ENCODE measurements around the gene BAZ2A.
"Not testable (repeated sequence)": the region's sequence is repeated elsewhere in the genome, so short reads cannot be mapped to it uniquely, and the experiment has no call there.

Gene BAZ2A

GRCh38 chr12:56602239-56602638, 27.9 kb downstream of the BAZ2A start:
- DNase-seq, result no peak
- in situ Hi-C loops (cut with MboI; ENCODE audit: low pct_unique_long_range_greater_than_20kb, low sequenced_read_pairs), result no loop called here

GRCh38 chr12:56601503-56601902, 28.6 kb downstream of the BAZ2A start:
- peak; percentile 28 for DNase-seq
- in situ Hi-C loops (cut with MboI; ENCODE audit: low pct_unique_long_range_greater_than_20kb, low sequenced_read_pairs), result no loop called here

- in situ Hi-C loops (cut with MboI; ENCODE audit: low pct_unique_long_range_greater_than_20kb, low sequenced_read_pairs), result no loop called here
Measured at GRCh38 chr12:56600753-56601152, 29.4 kb downstream of the BAZ2A start.

GRCh38 chr12:56599797-56600196, 30.3 kb downstream of the BAZ2A start:
- DNase-seq, result no peak
- in situ Hi-C loops (cut with MboI; ENCODE audit: low pct_unique_long_range_greater_than_20kb, low sequenced_read_pairs), result no loop called here

More at GRCh38 chr12:56600753-56601152, 29.4 kb downstream of the BAZ2A start:
- DNase-seq, result no peak

- in situ Hi-C loops (cut with MboI; ENCODE audit: low pct_unique_long_range_greater_than_20kb, low sequenced_read_pairs), result no loop called here
- no peak for DNase-seq
Measured at GRCh38 chr12:56599041-56599440, 31.1 kb downstream of the BAZ2A start.

- no peak for DNase-seq
- in situ Hi-C loops (cut with MboI; ENCODE audit: low pct_unique_long_range_greater_than_20kb, low sequenced_read_pairs), result no loop called here
Measured at GRCh38 chr12:56596815-56597214, 33.3 kb downstream of the BAZ2A start.

- in situ Hi-C loops (cut with MboI; ENCODE audit: low pct_unique_long_range_greater_than_20kb, low sequenced_read_pairs), result no loop called here
- DNase-seq, result peak; percentile 74
Measured at GRCh38 chr12:56593909-56594621, 36.1 kb downstream of the BAZ2A start.

- in situ Hi-C loops (cut with MboI; ENCODE audit: low pct_unique_long_range_greater_than_20kb, low sequenced_read_pairs), result no loop called here
- no peak for DNase-seq
Measured at GRCh38 chr12:56591961-56592360, 38.2 kb downstream of the BAZ2A start.

GRCh38 chr12:56591126-56591525, 39.0 kb downstream of the BAZ2A start:
- in situ Hi-C loops (cut with MboI; ENCODE audit: low pct_unique_long_range_greater_than_20kb, low sequenced_read_pairs), result no loop called here
- DNase-seq, result no peak

GRCh38 chr12:56590237-56590830, 39.8 kb downstream of the BAZ2A start:
- peak; percentile 61 for DNase-seq
- in situ Hi-C loops (cut with MboI; ENCODE audit: low pct_unique_long_range_greater_than_20kb, low sequenced_read_pairs), result no loop called here

- in situ Hi-C loops (cut with MboI; ENCODE audit: low pct_unique_long_range_greater_than_20kb, low sequenced_read_pairs), result no loop called here
- no peak for DNase-seq
Measured at GRCh38 chr12:56589783-56590182, 40.3 kb downstream of the BAZ2A start.

- no peak for DNase-seq
- in situ Hi-C loops (cut with MboI; ENCODE audit: low pct_unique_long_range_greater_than_20kb, low sequenced_read_pairs), result no loop called here
Measured at GRCh38 chr12:56585098-56585497, 45.0 kb downstream of the BAZ2A start.

- peak; percentile 78 for DNase-seq
- in situ Hi-C loops (cut with MboI; ENCODE audit: low pct_unique_long_range_greater_than_20kb, low sequenced_read_pairs), result no loop called here
Measured at GRCh38 chr12:56581418-56582145, 48.5 kb downstream of the BAZ2A start.

- in situ Hi-C loops (cut with MboI; ENCODE audit: low pct_unique_long_range_greater_than_20kb, low sequenced_read_pairs), result no loop called here
Measured at GRCh38 chr12:56578983-56579546, 51.1 kb downstream of the BAZ2A start.

GRCh38 chr12:56577248-56577647, 52.9 kb downstream of the BAZ2A start:
- in situ Hi-C loops (cut with MboI; ENCODE audit: low pct_unique_long_range_greater_than_20kb, low sequenced_read_pairs); DNase-seq: not testable (repeated sequence)

More at GRCh38 chr12:56578983-56579546, 51.1 kb downstream of the BAZ2A start:
- no peak for DNase-seq

GRCh38 chr12:56574210-56574609, 55.9 kb downstream of the BAZ2A start:
- in situ Hi-C loops (cut with MboI; ENCODE audit: low pct_unique_long_range_greater_than_20kb, low sequenced_read_pairs), result no loop called here
- peak; percentile 55 for DNase-seq

GRCh38 chr12:56572288-56572687, 57.8 kb downstream of the BAZ2A start:
- in situ Hi-C loops (cut with MboI; ENCODE audit: low pct_unique_long_range_greater_than_20kb, low sequenced_read_pairs), result no loop called here
- DNase-seq, result no peak

GRCh38 chr12:56571121-56571520, 59.0 kb downstream of the BAZ2A start:
- DNase-seq, result no peak
- in situ Hi-C loops (cut with MboI; ENCODE audit: low pct_unique_long_range_greater_than_20kb, low sequenced_read_pairs), result no loop called here

GRCh38 chr12:56568146-56568545, 62.0 kb downstream of the BAZ2A start:
- in situ Hi-C loops (cut with MboI; ENCODE audit: low pct_unique_long_range_greater_than_20kb, low sequenced_read_pairs), result no loop called here
- no peak for DNase-seq
